HG03354 (cell line): ENCODE data around the gene CHST11.

Experiments used
- ATAC-seq: cut with Tn5 transposase; IDR thresholded peaks from one replicate; pipeline ENCODE4 v1.9.1; 2021; ENCODE audit warnings: mild to moderate bottlenecking; ENCODE audit not compliant: unreplicated experiment, poor library complexity, severe bottlenecking

Gene CHST11

GRCh38 chr12:104656383-104656782 lies 199.6 kb downstream of the CHST11 start:
- no peak for ATAC-seq

- ATAC-seq = no peak
Observed at GRCh38 chr12:104656921-104657320, 200.2 kb downstream of the CHST11 start.

GRCh38 chr12:104657726-104658484 lies 201.2 kb downstream of the CHST11 start:
- no peak for ATAC-seq

DNA sequence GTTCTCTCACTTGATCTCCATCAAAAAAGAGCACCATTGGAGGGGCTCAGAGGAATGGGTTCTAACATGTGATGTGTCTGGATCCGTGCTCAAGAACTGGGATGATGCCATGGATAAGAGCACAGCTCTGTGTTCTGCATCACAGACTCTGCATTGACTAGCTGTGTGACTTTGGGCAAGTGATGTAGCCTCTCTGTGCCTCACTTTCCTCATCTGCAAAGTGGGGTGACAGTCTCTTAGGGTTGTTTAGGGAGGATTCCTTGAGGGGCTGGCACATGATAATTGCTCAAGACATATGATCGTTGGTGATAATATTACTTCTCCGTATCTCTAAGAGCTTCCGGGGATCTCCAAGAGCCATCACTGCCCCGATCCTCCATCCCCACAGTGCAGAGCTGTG lies 202.3 kb downstream of the CHST11 start:
- no peak for ATAC-seq

DNA sequence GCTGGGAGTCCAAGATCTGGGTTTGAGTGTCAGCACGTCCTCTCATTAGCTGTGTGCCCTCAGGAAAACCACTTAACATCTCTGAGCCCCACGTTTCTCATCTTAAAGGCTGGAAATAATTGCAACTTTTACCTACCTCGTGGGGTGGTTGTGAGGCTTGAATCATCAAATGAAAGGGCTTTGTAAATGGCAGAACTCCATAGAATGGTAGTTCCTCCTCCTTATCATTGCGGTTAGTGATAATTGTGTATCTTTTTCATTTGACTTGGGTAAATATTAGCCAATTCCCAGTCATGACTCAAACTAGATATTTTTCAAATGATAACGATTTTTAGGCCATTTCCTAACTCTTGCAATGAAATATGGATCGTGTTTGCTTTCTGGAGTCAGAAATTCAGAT lies 205.5 kb downstream of the CHST11 start:
- ATAC-seq = no peak

- ATAC-seq = no peak
Observed at GRCh38 chr12:104662908-104663307, 206.2 kb downstream of the CHST11 start.

DNA sequence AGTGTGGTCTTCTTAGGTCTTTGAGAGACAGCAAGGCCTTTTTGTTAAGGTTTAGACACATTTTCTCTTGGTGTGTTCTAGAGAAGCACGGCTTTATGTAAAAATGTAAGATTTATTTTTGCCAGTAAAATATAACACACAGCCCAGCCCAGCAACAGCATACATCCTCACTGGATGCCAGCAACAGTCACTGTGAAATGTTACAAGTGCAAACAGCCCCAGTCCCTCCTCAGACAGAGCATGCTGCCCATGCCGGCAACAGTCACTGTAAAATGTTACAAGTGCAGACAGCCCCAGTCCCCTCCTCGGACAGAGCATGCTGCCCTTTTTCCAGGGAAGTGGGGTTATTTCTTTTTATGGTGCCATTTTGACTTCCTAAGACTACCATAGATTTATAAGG lies 207.6 kb downstream of the CHST11 start:
- ATAC-seq = no peak

- ATAC-seq = no peak
Observed at GRCh38 chr12:104665296-104665695, 208.5 kb downstream of the CHST11 start.

DNA sequence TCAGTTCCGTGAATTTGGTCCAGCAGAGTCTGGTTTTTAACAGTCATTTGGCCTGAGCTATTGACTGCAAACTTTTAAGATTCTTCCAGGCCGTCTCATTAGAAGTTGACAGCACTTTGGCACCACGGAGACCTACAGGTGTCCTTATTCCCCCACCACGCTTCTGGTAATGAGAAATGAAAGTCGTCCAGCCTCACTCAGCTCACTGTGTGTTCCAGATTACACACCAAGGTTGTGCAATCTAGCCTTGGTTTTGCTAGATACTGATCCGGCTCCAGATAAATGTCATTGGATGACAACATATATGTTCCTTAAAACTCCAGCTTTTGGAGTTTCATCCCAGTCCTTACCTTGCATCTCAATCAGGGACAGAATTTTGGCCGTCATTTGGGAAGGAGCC lies 210.4 kb downstream of the CHST11 start:
- no peak for ATAC-seq

DNA sequence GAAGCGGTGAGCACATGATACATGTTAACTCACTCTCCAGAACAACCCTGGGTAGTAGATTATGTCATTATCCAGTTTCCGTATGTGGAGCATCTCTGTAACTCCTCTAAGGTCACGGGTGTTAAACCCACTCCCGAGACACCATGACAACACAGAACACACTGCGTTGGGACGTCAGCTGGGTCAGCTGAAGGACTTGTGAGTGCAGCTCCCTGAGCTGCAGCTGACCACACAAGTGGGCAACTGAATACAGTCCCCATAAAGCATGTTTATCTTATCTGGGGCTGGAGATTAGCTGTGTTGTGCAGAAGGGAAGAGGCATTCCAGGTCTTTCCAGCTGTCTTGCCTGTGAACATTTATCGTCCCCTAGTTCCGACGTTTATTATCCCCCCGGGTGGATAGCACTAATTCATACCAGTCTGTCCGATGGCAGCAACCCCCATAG lies 211.5 kb downstream of the CHST11 start:
- no peak for ATAC-seq

DNA sequence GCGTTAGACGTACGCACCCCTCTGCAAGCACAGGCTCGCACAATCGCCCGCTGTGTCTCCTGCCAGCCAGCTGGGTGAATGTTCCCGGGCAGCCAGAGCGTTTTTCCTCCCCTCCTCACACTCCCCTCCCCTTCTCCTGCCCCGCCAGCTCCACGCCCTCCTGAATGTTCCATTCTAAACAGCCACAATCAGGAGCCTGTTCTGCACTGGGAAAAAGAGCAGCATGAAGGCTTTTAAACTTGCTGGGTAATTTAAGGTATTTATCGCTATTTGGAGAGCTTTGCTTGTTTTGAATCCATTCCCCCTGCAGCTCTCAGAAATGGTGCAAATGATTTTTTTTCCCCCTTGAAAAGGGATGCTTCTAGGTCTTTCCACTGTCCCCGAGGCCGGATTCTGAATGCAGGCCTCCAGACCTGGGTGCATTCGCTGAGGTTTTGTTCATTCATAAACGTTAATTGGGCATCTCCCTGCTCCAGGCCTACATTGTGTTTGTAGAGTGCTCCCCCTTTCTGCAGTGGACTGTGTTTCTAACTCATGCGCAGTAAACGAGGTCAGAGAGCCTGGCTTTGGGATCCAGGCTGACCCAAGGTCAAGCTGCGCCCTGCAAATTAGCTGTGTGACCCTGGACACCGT lies 212.5 kb downstream of the CHST11 start:
- no peak for ATAC-seq

GRCh38 chr12:104669851-104670337 lies 213.1 kb downstream of the CHST11 start:
- ATAC-seq = peak; percentile 70

DNA sequence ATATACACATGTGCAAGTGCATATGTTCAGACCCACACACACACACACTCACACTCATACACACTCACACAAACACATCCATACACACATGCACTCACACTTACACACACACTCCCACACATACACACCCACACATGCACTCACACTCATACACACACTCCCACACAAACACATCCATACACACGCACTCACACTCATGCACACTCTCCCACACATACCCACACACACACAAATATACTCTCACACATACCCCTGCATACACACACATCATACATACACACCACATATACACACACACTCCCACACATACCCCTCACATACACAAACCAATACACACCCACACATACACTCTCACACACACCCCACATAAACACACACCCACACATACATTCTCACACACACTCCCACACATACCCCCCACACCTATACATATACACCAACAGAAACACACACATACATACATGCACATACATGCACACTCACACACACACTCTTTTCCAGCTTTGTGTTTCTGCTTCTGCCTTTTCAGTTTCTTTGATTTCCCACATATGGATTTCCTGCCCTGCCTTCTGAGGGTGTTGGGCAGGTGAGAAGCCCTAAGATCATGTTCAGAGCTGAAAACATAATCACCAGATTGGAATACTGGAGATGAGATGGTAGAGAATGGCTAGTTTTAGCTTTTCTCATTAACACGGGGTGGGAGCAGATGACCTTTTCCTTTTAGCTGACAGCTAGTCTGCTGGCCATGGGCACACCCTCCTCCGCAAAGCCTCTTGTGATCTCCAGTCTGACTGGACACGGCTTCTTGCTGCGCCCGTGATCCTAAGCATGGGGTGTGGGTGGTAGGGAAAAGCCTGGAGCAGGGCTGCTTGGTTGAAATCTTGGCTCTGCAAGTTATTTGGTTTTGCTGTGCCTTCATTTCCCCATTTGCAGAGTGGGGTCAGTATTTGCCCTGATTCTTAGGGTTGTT lies 214.0 kb downstream of the CHST11 start:
- ATAC-seq = no peak

- peak; percentile 75 for ATAC-seq
Observed at GRCh38 chr12:104671409-104672095, 214.8 kb downstream of the CHST11 start.

- no peak for ATAC-seq
Observed at GRCh38 chr12:104672096-104672445, 215.3 kb downstream of the CHST11 start.

DNA sequence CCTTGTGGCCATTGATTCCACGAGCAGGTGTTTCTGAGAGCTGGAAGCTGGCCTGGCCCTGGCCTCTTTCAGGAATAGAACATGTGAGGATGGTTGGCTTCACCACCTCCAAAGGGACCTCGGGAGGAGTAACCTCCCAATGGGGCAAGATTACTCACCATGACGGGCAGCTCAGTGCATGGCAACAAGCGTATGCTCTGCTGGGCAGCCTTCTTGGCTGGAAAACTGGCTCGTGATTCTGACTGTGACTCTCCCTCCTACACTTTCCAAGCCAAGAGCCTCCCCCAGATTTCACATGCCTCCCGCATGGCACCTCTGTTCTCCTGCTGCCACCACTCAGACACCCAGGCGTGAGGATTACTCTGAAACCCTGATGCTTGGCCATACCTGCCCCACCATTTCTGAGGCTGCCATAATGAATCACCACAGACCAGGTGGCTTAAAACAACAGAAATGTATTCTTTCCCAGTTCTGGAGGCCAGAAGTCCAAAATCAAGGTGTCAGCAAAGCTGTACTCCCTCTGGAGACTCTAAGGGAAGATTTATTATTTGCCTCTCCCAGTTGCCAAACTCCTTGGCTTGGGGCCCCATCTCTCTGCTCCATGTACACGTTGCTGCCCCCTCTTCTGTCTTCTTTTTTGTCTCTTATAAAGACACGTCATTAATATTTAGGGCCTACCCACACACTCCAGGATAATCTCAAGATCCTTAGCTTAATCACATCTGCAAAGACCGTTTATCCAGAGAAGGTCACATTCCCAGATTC lies 215.9 kb downstream of the CHST11 start:
- no peak for ATAC-seq

DNA sequence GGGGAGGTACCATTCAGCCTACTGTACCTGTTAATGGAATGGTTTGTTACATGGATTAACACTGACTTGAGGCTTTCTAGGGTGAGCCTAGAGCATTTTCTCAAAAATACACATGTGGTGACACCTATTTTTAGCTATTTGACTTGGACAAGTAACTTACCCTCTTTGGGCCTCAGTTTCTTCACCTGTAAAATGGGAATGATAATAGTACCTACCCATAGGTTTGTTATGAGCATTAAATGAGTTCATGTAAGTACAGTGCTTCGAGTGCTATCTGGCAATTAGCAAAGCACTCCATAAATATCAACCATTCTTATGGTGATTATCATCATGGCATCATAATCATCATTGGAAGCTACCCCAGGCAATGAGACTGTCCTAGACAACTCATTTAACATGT lies 216.5 kb downstream of the CHST11 start:
- no peak for ATAC-seq

DNA sequence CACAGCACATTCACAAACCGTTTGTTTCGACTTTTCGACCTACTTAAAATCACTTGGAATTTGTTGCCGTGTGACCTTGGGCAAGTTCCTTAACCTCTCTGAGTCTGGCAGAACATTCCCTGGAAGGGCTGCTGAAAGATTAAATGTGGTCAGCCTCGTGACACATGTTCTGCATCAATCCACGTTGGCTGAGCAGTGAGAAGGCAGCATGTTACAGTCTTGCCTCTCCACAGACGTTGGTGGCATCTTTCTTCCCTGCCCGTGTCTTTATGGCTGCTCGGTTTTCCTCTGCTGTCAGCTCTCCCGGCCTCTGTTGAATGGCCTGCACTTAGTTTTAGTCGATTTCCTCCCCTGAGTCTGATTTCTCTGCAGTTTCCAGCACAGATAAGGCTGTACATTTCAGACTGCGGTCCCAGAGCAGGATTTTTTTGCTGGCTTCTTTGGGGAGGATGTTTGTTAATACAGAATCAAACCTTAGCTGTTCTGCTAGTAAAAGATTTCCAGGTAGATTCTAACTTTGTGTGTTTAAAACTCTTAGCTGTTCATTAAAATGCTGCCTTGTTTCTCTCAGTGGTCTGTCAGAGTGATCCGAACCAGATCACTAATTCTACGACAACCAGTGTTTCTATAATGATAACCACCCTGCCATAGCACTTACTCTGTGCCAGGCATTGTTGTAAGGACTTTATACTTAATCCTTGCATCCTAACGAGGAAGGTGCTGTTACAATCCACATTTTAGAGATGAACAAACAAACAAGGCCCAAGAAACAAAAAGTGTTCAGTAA lies 217.1 kb downstream of the CHST11 start:
- no peak for ATAC-seq
